PC-9 (cell line): ENCODE results near the gene TAS2R40.

Experiments used
- EZH2 ChIP-seq: fragments of 200-600 bp; sonication (generic); IDR thresholded peaks from 2 replicates; pipeline ENCODE4 v1.8.0; 2017; ENCODE audit warnings: antibody characterized with exemption, low read depth
- TF ChIP-seq, protein P1 (sequence below): fragments of 200-600 bp; sonication (generic); conservative IDR thresholded peaks from 2 replicates; pipeline ENCODE4 v1.6.1; 2017; ENCODE audit warnings: mixed run types, antibody characterized with exemption, mild to moderate bottlenecking, moderate library complexity

DNA sequence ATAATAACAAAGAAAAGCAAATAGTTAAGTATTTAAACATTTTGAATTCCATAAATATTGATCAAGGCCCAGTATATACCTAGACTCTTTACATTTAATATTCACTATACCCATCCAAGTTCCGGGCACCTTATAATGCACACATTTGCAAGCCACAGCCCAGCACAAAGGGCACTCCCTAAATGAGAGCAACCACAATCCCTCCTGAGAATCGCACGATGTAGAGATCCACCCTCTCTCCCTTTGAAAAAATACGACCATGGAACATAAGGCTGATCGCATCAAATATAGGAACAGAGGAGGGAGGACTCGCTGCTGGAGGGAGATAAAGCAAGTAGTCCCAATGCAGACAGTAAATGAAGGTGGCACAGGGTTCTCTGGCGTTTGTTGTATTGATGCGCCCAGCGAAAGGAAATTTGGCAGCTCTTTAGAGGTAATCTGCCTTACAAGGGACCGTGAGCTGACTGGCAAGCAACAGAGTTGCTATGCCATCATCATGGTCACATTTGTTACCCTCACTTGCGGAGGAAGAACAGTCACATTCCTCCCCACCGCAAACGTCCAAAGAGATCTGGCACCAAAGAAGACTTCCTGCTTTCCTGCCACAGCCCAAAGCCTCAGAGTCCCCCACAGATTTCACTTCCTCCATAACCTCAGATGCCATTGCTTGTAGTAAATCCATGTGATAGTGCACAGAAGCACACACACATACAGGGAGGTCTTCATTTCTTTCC is 16.1 kb upstream of the TAS2R40 start:
- TF ChIP-seq, protein P1, sequence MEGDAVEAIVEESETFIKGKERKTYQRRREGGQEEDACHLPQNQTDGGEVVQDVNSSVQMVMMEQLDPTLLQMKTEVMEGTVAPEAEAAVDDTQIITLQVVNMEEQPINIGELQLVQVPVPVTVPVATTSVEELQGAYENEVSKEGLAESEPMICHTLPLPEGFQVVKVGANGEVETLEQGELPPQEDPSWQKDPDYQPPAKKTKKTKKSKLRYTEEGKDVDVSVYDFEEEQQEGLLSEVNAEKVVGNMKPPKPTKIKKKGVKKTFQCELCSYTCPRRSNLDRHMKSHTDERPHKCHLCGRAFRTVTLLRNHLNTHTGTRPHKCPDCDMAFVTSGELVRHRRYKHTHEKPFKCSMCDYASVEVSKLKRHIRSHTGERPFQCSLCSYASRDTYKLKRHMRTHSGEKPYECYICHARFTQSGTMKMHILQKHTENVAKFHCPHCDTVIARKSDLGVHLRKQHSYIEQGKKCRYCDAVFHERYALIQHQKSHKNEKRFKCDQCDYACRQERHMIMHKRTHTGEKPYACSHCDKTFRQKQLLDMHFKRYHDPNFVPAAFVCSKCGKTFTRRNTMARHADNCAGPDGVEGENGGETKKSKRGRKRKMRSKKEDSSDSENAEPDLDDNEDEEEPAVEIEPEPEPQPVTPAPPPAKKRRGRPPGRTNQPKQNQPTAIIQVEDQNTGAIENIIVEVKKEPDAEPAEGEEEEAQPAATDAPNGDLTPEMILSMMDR = no peak
- no peak for TF ChIP-seq EZH2
